Right lobe of liver (tissue), 6 donors: ENCODE results near the gene AP1G2. TPM values are rescaled to one million over a fixed set of nuclear protein-coding genes. Genes with fewer than 3 reads are reported as not detected.
A peak's percentile ranks its signal among the peaks of the same experiment; 100 is the strongest.

Source experiments
- ATAC-seq, 4 donors: fragments of 200-7000 bp; cut with Tn5 transposase; one replicate each; pipeline ENCODE4 v1.9.1; 2020; ENCODE audit warnings: mild to moderate bottlenecking in 4 of 4, moderate library complexity in 4 of 4
- DNase-seq, 3 donors: peaks; one replicate each; pipeline ENCODE4 v3.0.0-alpha.2; 2020
- H3K27ac ChIP-seq, 3 donors: fragments of 200-600 bp; one replicate each; pipeline ENCODE4 v1.8.0; 2022
- H3K27me3 ChIP-seq, 2 donors: fragments of 200-600 bp; one replicate each; pipeline ENCODE4 v1.8.0; 2022
- H3K36me3 ChIP-seq, 4 donors: fragments of 200-600 bp; sonication (generic) in 1 of 4; one replicate each; pipeline versions ENCODE4 v1.5.1 to v1.8.0; 2017 to 2022; ENCODE audit warnings: control low read depth in 1 of 4
- H3K4me1 ChIP-seq, 4 donors: fragments of 200-600 bp; sonication (generic) in 1 of 4; one replicate each; pipeline versions ENCODE4 v1.5.1 to v1.8.0; 2017 to 2022; ENCODE audit warnings: control low read depth in 1 of 4
- H3K4me3 ChIP-seq, 3 donors: fragments of 200-600 bp; one replicate each; pipeline ENCODE4 v1.8.0; 2022
- H3K9me3 ChIP-seq, 4 donors: fragments of 200-600 bp; sonication (generic) in 1 of 4; one replicate each; pipeline versions ENCODE4 v1.5.1 to v1.8.0; 2017 to 2022; ENCODE audit warnings: control low read depth in 1 of 4
- CTCF ChIP-seq, 4 donors: fragments of 200-600 bp in 3 of 4; fragments of 450-650 bp in 1 of 4; IDR thresholded peaks; one replicate each; pipeline versions ENCODE4 v1.5.1 to v1.8.0; 2016 to 2022; ENCODE audit warnings: antibody characterized with exemption in 4 of 4, mild to moderate bottlenecking in 2 of 4
- POLR2A ChIP-seq: fragments of 450-650 bp; IDR thresholded peaks from one replicate; pipeline ENCODE4 v1.6.1; 2017; ENCODE audit warnings: antibody characterized with exemption, mild to moderate bottlenecking
- WGBS: methylation state at CpG from one replicate; pipeline ENCODE4 v1.1.6; 2018; ENCODE audit warnings: low coverage, low lambda C conversion rate; ENCODE audit not compliant: insufficient coverage; ENCODE audit errors: missing lambda C conversion rate; 5-methylcytosine and 5-hydroxymethylcytosine counted together
- intact Hi-C, 2 donors: fragments of 100-400 bp; cut with DNase I; formaldehyde crosslinking; loops; one replicate each; pipeline versions ENCODE4 v1.11.2 to v1.14.1; 2022
- total RNA-seq, 6 experiments: library from RNA; depleted of rRNA in 2 of 6; stranded (reverse); fragments of >200 nt in 2 of 6; fragmentation: NEBNext Ultra II Directional in 3 of 6; extraction: Animal tissue kit (Norgen Biotek cat#: 25700) in 3 of 6; gene quantifications; one replicate each; pipeline versions ENCODE4 v1.1.0 to v1.2.4, GENCODE V29; 2016 to 2023
- donor health status: DM: no; HTN: yes; CAD: no.
- donor health status: DM: no; HTN: no; CAD: no.
- donor health status: DM: no; HTN: no; CAD: no.
- donor health status: DM: no; HTN: yes; CAD: no.
- donor health status: DM: no; HTN: yes; CAD: no.

The AP1G2 gene
- total RNA-seq, 6 experiments from 2014 or later, result 13.6 to 25.9 (median 23.0) TPM

- H3K27me3 ChIP-seq, result peaks cover 0 to 19% of the 10 kb centered on the region in 2 donors
- no peaks in the 10 kb centered on the region for H3K9me3 ChIP-seq
- no peak overlapping the region for H3K27ac ChIP-seq
- 34% methylated on average over 4 of the region's 4 CpGs for WGBS
- H3K36me3 ChIP-seq, result no peaks in the 10 kb centered on the region
- peaks cover 0 to 9% (median 0%) of the 10 kb centered on the region in 4 donors for H3K4me1 ChIP-seq
- peak; percentile 37 to 69 (median 62) for ATAC-seq
- no peak overlapping the region for H3K4me3 ChIP-seq
- intact Hi-C loops, result no loop called here
- no peak for TF ChIP-seq CTCF (IDR thresholded peaks at IDR 0.05)
- DNase-seq, result no peak
Measured at GRCh38 chr14:23572836-23573235, 5.2 kb upstream of the AP1G2 start.

GRCh38 chr14:23572524-23572828 lies 4.9 kb upstream of the AP1G2 start:
- 46% methylated on average over 4 of the region's 4 CpGs for WGBS
- ATAC-seq (no peak), DNase-seq (no peak)
- Histone ChIP-seq H3K36me3 (no peaks in the 10 kb centered on the region), H3K4me3 (no peak overlapping the region), H3K9me3 (no peaks in the 10 kb centered on the region), H3K4me1 (peaks cover 0 to 10% (median 0%) of the 10 kb centered on the region in 4 donors), H3K27me3 (peaks cover 0 to 19% of the 10 kb centered on the region in 2 donors), H3K27ac (no peak overlapping the region)
- no peak for TF ChIP-seq CTCF (IDR thresholded peaks at IDR 0.05)
- TF ChIP-seq POLR2A, result no peak
- intact Hi-C loops, result no loop called here

- DNase-seq (no peak), ATAC-seq (no peak)
- H3K27ac ChIP-seq, result no peak overlapping the region
- no peaks in the 10 kb centered on the region for H3K36me3 ChIP-seq
- H3K27me3 ChIP-seq, result peaks cover 0 to 13% of the 10 kb centered on the region in 2 donors
- TF ChIP-seq CTCF (IDR thresholded peaks at IDR 0.05) (no peak), POLR2A (no peak)
- H3K4me1 ChIP-seq, result peaks cover 0 to 7% (median 0%) of the 10 kb centered on the region in 4 donors
- intact Hi-C loops, result no loop called here
- WGBS, result 38% methylated on average over 12 of the region's 14 CpGs
- H3K9me3 ChIP-seq, result no peaks in the 10 kb centered on the region
- H3K4me3 ChIP-seq, result no peak overlapping the region
Measured at GRCh38 chr14:23571701-23572523, 4.3 kb upstream of the AP1G2 start.

DNA sequence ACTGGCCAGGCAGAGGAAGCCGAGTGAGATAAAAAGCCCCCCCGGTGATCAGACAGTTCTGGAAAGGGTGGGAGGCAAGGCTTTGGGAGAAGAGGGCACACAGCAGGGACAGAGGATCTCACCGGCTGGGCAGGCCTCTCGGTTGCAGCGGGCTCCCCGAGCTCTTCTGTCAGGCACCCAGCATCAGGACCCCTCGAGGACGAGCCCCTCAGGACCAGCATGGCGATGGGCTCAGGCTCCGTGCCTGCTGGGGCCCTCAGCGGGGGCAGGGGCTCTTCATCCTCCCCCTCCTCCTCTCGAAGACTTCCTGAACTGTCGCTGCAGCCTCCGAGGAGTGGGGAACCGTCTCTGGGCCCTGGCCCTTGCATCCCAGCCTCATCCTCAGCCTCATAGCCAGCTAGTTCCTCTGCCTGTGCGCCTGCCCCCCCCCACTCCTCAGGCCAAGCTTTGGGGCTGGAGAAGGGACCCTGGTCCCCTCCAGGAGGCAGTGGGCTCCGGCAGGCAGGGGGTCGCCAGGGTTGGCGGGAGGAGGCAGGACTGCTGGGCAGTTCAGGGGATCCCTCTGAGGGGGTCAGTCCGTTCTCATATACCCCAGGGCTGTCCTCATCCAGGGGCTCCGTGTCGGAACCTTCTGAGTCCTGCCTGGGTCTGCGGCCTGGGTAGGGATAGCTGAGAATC lies 3.4 kb upstream of the AP1G2 start:
- no peak for ATAC-seq
- Histone ChIP-seq H3K36me3 (no peaks in the 10 kb centered on the region), H3K4me3 (no peak overlapping the region), H3K27me3 (peaks cover 0 to 4% of the 10 kb centered on the region in 2 donors), H3K9me3 (no peaks in the 10 kb centered on the region), H3K4me1 (peaks cover 0 to 10% (median 0%) of the 10 kb centered on the region in 4 donors), H3K27ac (no peak overlapping the region)
- TF ChIP-seq POLR2A (no peak), CTCF (IDR thresholded peaks at IDR 0.05) (no peak)
- DNase-seq, result no peak
- intact Hi-C loops, result no loop called here
- WGBS, result 20% methylated on average over 1 of the region's 23 CpGs
